Measurements from ENCODE around the gene CD93.

Gene CD93

GRCh38 chr20:23059001-23059400 lies 27.1 kb downstream of the CD93 start:
- no peak for DNase-seq

GRCh38 chr20:23058240-23058639 lies 27.9 kb downstream of the CD93 start:
- no peak for DNase-seq

- no peak for DNase-seq
Observed at GRCh38 chr20:23052904-23053303, 33.2 kb downstream of the CD93 start.

- DNase-seq = no peak
Observed at GRCh38 chr20:23050847-23051627, 35.1 kb downstream of the CD93 start.

- DNase-seq = no peak
Observed at GRCh38 chr20:23050076-23050838, 35.9 kb downstream of the CD93 start.

GRCh38 chr20:23049201-23050075 lies 36.7 kb downstream of the CD93 start, which contains the start of gene THBD:
TSS of gene THBD (minus strand) at chr20:23049672. CDS start at chr20:23049504, 168 bp downstream.
- DNase-seq = no peak

GRCh38 chr20:23048283-23049200 lies 37.6 kb downstream of the CD93 start:
- no peak for DNase-seq

- DNase-seq = no peak
Observed at GRCh38 chr20:23047738-23048214, 38.3 kb downstream of the CD93 start.

GRCh38 chr20:23047001-23047737 lies 39.0 kb downstream of the CD93 start:
- no peak for DNase-seq

- DNase-seq = no peak
Observed at GRCh38 chr20:23046431-23046830, 39.7 kb downstream of the CD93 start.

- no peak for DNase-seq
Observed at GRCh38 chr20:23043376-23043775, 42.7 kb downstream of the CD93 start.

GRCh38 chr20:23042270-23042669 lies 43.9 kb downstream of the CD93 start:
- DNase-seq = no peak

- no peak for DNase-seq
Observed at GRCh38 chr20:23039885-23040508, 46.1 kb downstream of the CD93 start.

GRCh38 chr20:23039136-23039875 lies 46.8 kb downstream of the CD93 start:
- DNase-seq = no peak

- no peak for DNase-seq
Observed at GRCh38 chr20:23037017-23037481, 49.1 kb downstream of the CD93 start.

- DNase-seq = no peak
Observed at GRCh38 chr20:23036371-23036770, 49.8 kb downstream of the CD93 start.

- DNase-seq = no peak
Observed at GRCh38 chr20:23035731-23036130, 50.4 kb downstream of the CD93 start.

- no peak for DNase-seq
Observed at GRCh38 chr20:23034721-23035671, 51.1 kb downstream of the CD93 start, which contains the start of gene SSTR4. TSS of gene SSTR4 (plus strand) at chr20:23035312. CDS start at chr20:23035484, 172 bp downstream.

All from activated effector memory CD4-positive, alpha-beta T cell treated with Interleukin-2 at 50 U/mL for 16 hours (primary cell).